Fibroblast of lung (primary cell): Measurements from ENCODE around the gene PIGM. TPM values are rescaled to one million over a fixed set of nuclear protein-coding genes. Genes with fewer than 3 reads are reported as not detected.
A peak's percentile ranks its signal among the peaks of the same experiment; 100 is the strongest.

Source experiments
- DNase-seq, 2 donors: peaks; one replicate each; pipeline versions ENCODE4 v3.0.0 to v3.0.0-alpha.2; 2010; ENCODE audit warnings: low read depth in 2 of 2
- H2AFZ ChIP-seq: 2 replicates; pipeline ENCODE4 v1.5.1; 2012; ENCODE audit warnings: low read length, control low read depth, inconsistent platforms
- H3K27ac ChIP-seq: 2 replicates; pipeline ENCODE4 v1.5.1; 2011; ENCODE audit warnings: low read length, control low read depth; ENCODE audit not compliant: insufficient read depth
- H3K27me3 ChIP-seq: 2 replicates; pipeline ENCODE4 v1.5.1; 2011; ENCODE audit warnings: mild to moderate bottlenecking, low read length; ENCODE audit not compliant: control insufficient read depth, insufficient read depth
- H3K36me3 ChIP-seq: 2 replicates; pipeline ENCODE4 v1.5.1; 2011; ENCODE audit warnings: low read length; ENCODE audit not compliant: control insufficient read depth, insufficient read depth
- H3K4me1 ChIP-seq: 2 replicates; pipeline ENCODE4 v1.5.1; 2011; ENCODE audit warnings: low read length; ENCODE audit not compliant: control insufficient read depth, insufficient read depth; ENCODE audit errors: extremely low read depth
- H3K4me2 ChIP-seq: 2 replicates; pipeline ENCODE4 v1.5.1; 2011; ENCODE audit warnings: low read length, control low read depth; ENCODE audit not compliant: insufficient read depth; ENCODE audit errors: extremely low read depth
- H3K4me3 ChIP-seq, 4 experiments: fragments of 200-600 bp in 1 of 4; sonication (generic) in 1 of 4; replicated peaks in 1 of 4; 2 replicates each; pipeline ENCODE4 v1.5.1; 2011 to 2016; ENCODE audit warnings: low read length in 4 of 4, low read depth in 3 of 4, mild to moderate bottlenecking in 3 of 4, control low read depth in 2 of 4, inconsistent platforms in 1 of 4, mixed read lengths in 1 of 4; ENCODE audit not compliant: insufficient read depth in 1 of 4; ENCODE audit errors: control extremely low read depth in 1 of 4
- H3K79me2 ChIP-seq: 2 replicates; pipeline ENCODE4 v1.5.1; 2012; ENCODE audit warnings: mild to moderate bottlenecking, low read length, inconsistent platforms; ENCODE audit not compliant: control insufficient read depth, insufficient read depth
- H3K9ac ChIP-seq: 2 replicates; pipeline ENCODE4 v1.5.1; 2011; ENCODE audit warnings: mild to moderate bottlenecking, low read length, control low read depth; ENCODE audit not compliant: insufficient read depth
- H3K9me3 ChIP-seq: 2 replicates; pipeline ENCODE4 v1.5.1; 2012; ENCODE audit warnings: low read depth, low read length; ENCODE audit not compliant: control insufficient read depth, insufficient read depth
- H4K20me1 ChIP-seq: 2 replicates; pipeline ENCODE4 v1.5.1; 2011; ENCODE audit warnings: low read length; ENCODE audit not compliant: control insufficient read depth, insufficient read depth; ENCODE audit errors: extremely low read depth
- EZH2 ChIP-seq: IDR thresholded peaks from 2 replicates; pipeline ENCODE4 v1.5.1; 2012; ENCODE audit warnings: low read length, control low read depth, mild to moderate bottlenecking; ENCODE audit errors: missing control alignments
- polyA plus RNA-seq, 2 donors: library from polyadenylated mRNA; depleted of rRNA in 1 of 2; stranded (reverse) in 1 of 2; unstranded in 1 of 2; fragments of >200 nt; gene quantifications; 2 replicates each; pipeline ENCODE4 v1.2.1, GENCODE V29; 2011 to 2012; ENCODE audit warnings: missing spikeins in 1 of 2
- total RNA-seq: library from RNA; depleted of rRNA; stranded (reverse); fragments of >200 nt; gene quantifications from 2 replicates; pipeline ENCODE4 v1.2.1, GENCODE V29; 2014
- TF ChIP-seq, protein P1 (sequence below), 2 donors: IDR thresholded peaks in 1 of 2; conservative IDR thresholded peaks in 1 of 2; 1 replicate in 1 of 2; 2 replicates in 1 of 2; pipeline ENCODE4 v1.5.1; 2011 to 2012; ENCODE audit warnings: low read length in 2 of 2, control low read depth in 1 of 2, inconsistent platforms in 1 of 2, low read depth in 1 of 2, mild to moderate bottlenecking in 1 of 2

Gene PIGM
- total and polyA plus RNA-seq, 2 donors (not counting 1 experiment from before 2014, with no cell fraction given) = 4.5 to 6.7 TPM

DNA sequence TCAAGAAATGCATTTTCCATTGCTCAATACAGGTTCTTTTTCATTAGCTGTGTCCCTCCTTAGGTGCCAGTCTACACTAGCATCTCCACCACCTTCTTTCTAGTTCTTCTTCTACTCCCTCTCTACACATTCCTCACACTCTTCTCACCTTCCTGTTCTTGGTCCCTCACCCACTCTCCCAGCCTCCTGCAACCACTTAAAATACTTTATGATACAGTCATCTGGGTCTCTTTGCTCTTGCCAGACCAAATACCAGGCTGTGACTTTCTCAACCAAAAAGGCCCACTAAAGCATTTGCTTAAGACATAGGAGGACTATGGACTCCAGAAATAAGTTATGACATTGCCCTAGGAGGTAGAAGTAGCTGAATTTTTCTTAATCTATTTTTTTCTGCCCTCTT lies 35.1 kb downstream of the PIGM start:
- no peak overlapping the region for H3K4me2 ChIP-seq

DNA sequence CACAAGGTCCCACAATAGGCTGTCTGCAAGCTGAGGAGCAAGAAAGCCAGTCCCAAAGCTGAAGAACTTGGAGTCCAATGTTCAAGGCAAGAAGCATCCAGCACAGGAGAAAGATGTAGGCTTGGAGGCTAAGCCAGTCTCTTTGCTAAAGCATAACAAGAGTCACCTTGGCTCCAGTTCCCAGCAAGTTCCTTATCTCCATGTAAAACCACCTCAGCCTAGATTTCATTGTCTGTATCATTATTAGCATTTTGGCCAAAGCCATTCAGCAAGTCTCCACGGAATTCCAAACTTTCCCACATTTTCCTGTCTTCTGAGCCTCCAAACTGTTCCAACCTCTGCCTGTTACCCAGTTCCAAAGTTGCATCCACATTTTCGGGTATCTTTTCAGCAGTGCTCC lies 36.9 kb downstream of the PIGM start:
- Histone ChIP-seq H3K27ac (no peak overlapping the region), H3K4me1 (no peaks in the 10 kb centered on the region), H3K4me3 (no peak overlapping the region), H3K79me2 (no peaks in the 10 kb centered on the region), H2AFZ (no peak overlapping the region), H4K20me1 (no peaks in the 10 kb centered on the region), H3K9ac (no peak overlapping the region), H3K4me2 (no peak overlapping the region), H3K27me3 (no peaks in the 10 kb centered on the region), H3K36me3 (no peaks in the 10 kb centered on the region), H3K9me3 (no peaks in the 10 kb centered on the region)
- TF ChIP-seq EZH2 = no peak
- TF ChIP-seq, protein P1, sequence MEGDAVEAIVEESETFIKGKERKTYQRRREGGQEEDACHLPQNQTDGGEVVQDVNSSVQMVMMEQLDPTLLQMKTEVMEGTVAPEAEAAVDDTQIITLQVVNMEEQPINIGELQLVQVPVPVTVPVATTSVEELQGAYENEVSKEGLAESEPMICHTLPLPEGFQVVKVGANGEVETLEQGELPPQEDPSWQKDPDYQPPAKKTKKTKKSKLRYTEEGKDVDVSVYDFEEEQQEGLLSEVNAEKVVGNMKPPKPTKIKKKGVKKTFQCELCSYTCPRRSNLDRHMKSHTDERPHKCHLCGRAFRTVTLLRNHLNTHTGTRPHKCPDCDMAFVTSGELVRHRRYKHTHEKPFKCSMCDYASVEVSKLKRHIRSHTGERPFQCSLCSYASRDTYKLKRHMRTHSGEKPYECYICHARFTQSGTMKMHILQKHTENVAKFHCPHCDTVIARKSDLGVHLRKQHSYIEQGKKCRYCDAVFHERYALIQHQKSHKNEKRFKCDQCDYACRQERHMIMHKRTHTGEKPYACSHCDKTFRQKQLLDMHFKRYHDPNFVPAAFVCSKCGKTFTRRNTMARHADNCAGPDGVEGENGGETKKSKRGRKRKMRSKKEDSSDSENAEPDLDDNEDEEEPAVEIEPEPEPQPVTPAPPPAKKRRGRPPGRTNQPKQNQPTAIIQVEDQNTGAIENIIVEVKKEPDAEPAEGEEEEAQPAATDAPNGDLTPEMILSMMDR (conservative IDR thresholded peaks at IDR 0.05 in 1 of 2, IDR thresholded peaks at IDR 0.05 in 1 of 2; ENCODE audit: low read depth in 1 of 2, low read length in 2 of 2) = no peak
- DNase-seq = peak in 1 of 2 donors; percentile 50

More for the DNA sequence above, 35.1 kb downstream of the PIGM start:
- Histone ChIP-seq H3K4me1 (no peaks in the 10 kb centered on the region), H3K27me3 (no peaks in the 10 kb centered on the region), H3K9ac (no peak overlapping the region), H2AFZ (no peak overlapping the region), H3K9me3 (no peaks in the 10 kb centered on the region), H3K79me2 (no peaks in the 10 kb centered on the region), H3K4me3 (no peak overlapping the region), H3K36me3 (no peaks in the 10 kb centered on the region), H3K27ac (no peak overlapping the region), H4K20me1 (no peaks in the 10 kb centered on the region)
- TF ChIP-seq, protein P1 (conservative IDR thresholded peaks at IDR 0.05 in 1 of 2, IDR thresholded peaks at IDR 0.05 in 1 of 2; ENCODE audit: low read depth in 1 of 2, low read length in 2 of 2) = no peak
- TF ChIP-seq EZH2 = no peak
- DNase-seq = peak; percentile 14 to 96

DNA sequence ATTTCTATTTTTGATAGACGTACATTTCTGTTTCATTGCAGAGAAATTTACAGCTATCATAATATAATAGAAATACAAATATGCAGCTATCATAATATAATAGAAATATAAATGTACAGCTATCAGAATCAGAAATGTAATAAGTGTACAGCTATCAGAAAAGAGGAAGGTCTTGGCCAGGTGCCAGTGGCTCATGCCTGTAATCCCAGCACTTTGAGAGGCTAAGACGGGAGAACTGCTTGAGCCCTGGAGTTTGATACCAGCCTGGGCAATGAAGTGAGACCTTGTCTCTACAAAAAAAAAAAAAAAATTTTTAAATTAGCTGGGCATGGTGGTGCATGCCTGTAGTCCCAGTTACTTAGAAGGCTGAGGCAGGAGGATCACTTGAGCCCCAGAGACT lies 37.9 kb downstream of the PIGM start:
- no peak overlapping the region for H3K4me3 ChIP-seq
- DNase-seq = no peak
- no peak overlapping the region for H3K9ac ChIP-seq
- H3K4me2 ChIP-seq = no peak overlapping the region
- no peak for TF ChIP-seq EZH2
- TF ChIP-seq, protein P1 (conservative IDR thresholded peaks at IDR 0.05 in 1 of 2, IDR thresholded peaks at IDR 0.05 in 1 of 2; ENCODE audit: low read depth in 1 of 2, low read length in 2 of 2) = no peak
- no peaks in the 10 kb centered on the region for H3K36me3 ChIP-seq
- no peaks in the 10 kb centered on the region for H3K4me1 ChIP-seq
- H3K9me3 ChIP-seq = no peaks in the 10 kb centered on the region
- no peaks in the 10 kb centered on the region for H3K79me2 ChIP-seq
- no peak overlapping the region for H3K27ac ChIP-seq
- H4K20me1 ChIP-seq = no peaks in the 10 kb centered on the region
- no peak overlapping the region for H2AFZ ChIP-seq
- H3K27me3 ChIP-seq = no peaks in the 10 kb centered on the region
